Omental fat pad (tissue), 4 donors: ENCODE results near the gene PHF5A. TPM values are rescaled to one million over a fixed set of nuclear protein-coding genes. Genes with fewer than 3 reads are reported as not detected.

Experiments used
- ATAC-seq: fragments of 150-250 bp; one replicate; pipeline ENCODE4 v1.9.1; 2016; ENCODE audit warnings: mild to moderate bottlenecking, moderate library complexity; ENCODE audit not compliant: low FRiP score
- DNase-seq: peaks from one replicate; pipeline ENCODE4 v3.0.0-alpha.2; 2019; ENCODE audit warnings: low spot score
- total RNA-seq, 4 donors: library from RNA; depleted of rRNA; stranded (reverse); fragments of >200 nt; gene quantifications; one replicate each; pipeline ENCODE4 v1.1.0, GENCODE V29; 2016
- TF ChIP-seq, protein P1 (sequence below), 3 donors: fragments of 450-650 bp; IDR thresholded peaks; one replicate each; pipeline ENCODE4 v1.5.1; 2016 to 2017; ENCODE audit warnings: antibody characterized with exemption in 3 of 3, mild to moderate bottlenecking in 3 of 3, moderate library complexity in 2 of 3

Gene PHF5A
- total RNA-seq, 4 donors from 2014 or later: 35.2 to 46.8 (median 42.3) TPM

- no peak for ATAC-seq
- TF ChIP-seq, protein P1, sequence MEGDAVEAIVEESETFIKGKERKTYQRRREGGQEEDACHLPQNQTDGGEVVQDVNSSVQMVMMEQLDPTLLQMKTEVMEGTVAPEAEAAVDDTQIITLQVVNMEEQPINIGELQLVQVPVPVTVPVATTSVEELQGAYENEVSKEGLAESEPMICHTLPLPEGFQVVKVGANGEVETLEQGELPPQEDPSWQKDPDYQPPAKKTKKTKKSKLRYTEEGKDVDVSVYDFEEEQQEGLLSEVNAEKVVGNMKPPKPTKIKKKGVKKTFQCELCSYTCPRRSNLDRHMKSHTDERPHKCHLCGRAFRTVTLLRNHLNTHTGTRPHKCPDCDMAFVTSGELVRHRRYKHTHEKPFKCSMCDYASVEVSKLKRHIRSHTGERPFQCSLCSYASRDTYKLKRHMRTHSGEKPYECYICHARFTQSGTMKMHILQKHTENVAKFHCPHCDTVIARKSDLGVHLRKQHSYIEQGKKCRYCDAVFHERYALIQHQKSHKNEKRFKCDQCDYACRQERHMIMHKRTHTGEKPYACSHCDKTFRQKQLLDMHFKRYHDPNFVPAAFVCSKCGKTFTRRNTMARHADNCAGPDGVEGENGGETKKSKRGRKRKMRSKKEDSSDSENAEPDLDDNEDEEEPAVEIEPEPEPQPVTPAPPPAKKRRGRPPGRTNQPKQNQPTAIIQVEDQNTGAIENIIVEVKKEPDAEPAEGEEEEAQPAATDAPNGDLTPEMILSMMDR (IDR thresholded peaks at IDR 0.05): no peak
- no peak for DNase-seq
These were observed 32.7 kb upstream of the PHF5A start for GRCh38 chr22:41501209-41501608.

- TF ChIP-seq, protein P1 (IDR thresholded peaks at IDR 0.05): no peak
- DNase-seq (no peak), ATAC-seq (no peak)
These were observed 31.8 kb upstream of the PHF5A start for GRCh38 chr22:41500303-41500702.

DNA sequence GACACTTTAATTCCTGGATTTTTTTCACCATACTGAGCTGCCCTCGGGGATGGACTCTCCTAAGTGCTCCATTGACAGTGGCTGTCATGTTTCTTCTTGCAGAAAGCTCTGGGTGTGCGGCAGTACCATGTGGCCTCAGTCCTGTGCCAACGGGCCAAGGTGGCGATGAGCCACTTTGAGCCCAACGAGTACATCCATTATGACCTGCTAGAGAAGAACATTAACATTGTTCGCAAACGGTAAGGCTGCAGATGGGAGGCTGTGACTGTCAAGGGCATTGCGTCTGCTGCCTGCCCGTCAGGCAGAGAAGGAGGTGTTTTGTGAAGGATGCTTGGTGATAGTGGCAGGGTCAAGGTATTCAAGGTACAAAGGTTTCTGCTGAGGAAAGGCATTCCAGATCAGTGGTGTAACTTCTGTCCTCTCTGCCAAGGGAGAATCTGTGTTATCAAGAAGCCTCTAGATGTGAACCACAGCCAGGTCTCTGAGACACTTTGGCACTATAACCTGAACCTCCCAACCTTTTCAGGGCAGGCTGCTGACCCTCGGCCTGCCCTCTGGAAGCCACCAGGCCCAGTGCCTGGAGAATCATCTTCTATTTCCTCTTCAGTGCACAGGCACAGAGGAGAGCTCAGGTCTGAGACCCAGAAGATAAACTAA lies 31.3 kb upstream of the PHF5A start:
- ATAC-seq (no peak), DNase-seq (no peak)

GRCh38 chr22:41498303-41498835 lies 29.9 kb upstream of the PHF5A start:
- TF ChIP-seq, protein P1 (IDR thresholded peaks at IDR 0.05): no peak
- DNase-seq (no peak), ATAC-seq (no peak)

More for the DNA sequence above, 31.3 kb upstream of the PHF5A start:
- TF ChIP-seq, protein P1 (IDR thresholded peaks at IDR 0.05): no peak

GRCh38 chr22:41491374-41492100 lies 23.0 kb upstream of the PHF5A start:
- DNase-seq (no peak), ATAC-seq (peak; percentile 32)
- TF ChIP-seq, protein P1 (IDR thresholded peaks at IDR 0.05): no peak

DNA sequence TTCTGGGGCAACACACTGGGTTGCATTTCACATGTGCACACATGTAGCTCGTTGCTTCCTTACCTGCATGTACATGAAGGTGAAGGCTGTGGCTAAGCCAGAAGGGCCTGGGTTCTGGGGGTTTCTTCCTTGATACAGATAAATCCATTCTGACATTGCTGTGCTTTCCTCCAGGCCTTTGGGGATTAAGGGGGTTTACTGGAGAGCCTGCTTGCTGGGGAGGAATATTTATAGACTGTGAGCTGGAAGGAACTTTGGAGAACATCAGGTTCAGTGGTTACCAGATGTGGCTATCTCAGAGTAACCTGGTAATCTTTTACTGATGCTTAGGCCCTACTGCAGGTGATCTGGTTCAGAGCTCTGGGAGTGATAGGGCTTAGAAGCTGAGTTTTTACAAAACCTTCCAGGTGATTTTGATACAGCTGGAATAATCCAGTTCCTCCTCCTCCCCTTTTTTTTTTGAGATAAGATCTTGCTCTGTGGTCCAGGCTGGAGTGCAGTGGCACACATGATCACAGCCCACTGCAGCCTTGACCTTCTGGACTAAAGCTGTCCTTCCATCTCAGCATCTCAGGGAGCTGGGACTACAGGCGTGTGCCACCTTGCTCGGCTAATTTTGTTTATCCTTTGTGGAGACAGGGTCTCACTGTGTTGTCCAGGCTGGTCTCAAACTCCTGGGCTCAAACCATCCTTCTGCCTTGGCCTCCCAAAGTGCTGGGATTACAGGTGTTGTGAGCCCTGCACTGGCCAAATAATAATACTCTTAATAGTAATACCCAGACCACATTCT lies 20.3 kb upstream of the PHF5A start:
- no peak for ATAC-seq
- DNase-seq: no peak
- TF ChIP-seq, protein P1 (IDR thresholded peaks at IDR 0.05): no peak
